H9 (cell line): ENCODE data around the gene INSR. TPM values are rescaled to one million over a fixed set of nuclear protein-coding genes. Genes with fewer than 3 reads are reported as not detected.

ENCODE experiments used
- DNase-seq: peaks from one replicate; pipeline ENCODE4 v3.0.0-alpha.2; 2017
- H2AFZ ChIP-seq: one replicate; pipeline ENCODE4 v1.6.1; 2013; ENCODE audit warnings: mild to moderate bottlenecking, low read length, control low read depth, moderate library complexity
- H2AK5ac ChIP-seq: 2 replicates; pipeline ENCODE4 v1.6.1; 2013; ENCODE audit warnings: low read length, control low read depth, mixed read lengths; ENCODE audit not compliant: insufficient read length
- H2BK120ac ChIP-seq: one replicate; pipeline ENCODE4 v1.6.1; 2013; ENCODE audit warnings: low read depth, mild to moderate bottlenecking, low read length, control low read depth, inconsistent platforms; ENCODE audit not compliant: poor library complexity, severe bottlenecking
- H2BK12ac ChIP-seq: 2 replicates; pipeline ENCODE4 v1.6.1; 2013; ENCODE audit warnings: low read length, control low read depth, mixed read lengths, low read depth; ENCODE audit not compliant: insufficient read length
- H2BK15ac ChIP-seq: 2 replicates; pipeline ENCODE4 v1.6.1; 2013; ENCODE audit warnings: low read depth, low read length, control low read depth
- H2BK20ac ChIP-seq: one replicate; pipeline ENCODE4 v1.6.1; 2013; ENCODE audit warnings: low read depth, mild to moderate bottlenecking, low read length, control low read depth, inconsistent platforms; ENCODE audit not compliant: poor library complexity, severe bottlenecking
- H2BK5ac ChIP-seq: 2 replicates; pipeline ENCODE4 v1.6.1; 2013; ENCODE audit warnings: low read length, control low read depth, mixed read lengths; ENCODE audit not compliant: insufficient read length
- H3K14ac ChIP-seq: 2 replicates; pipeline ENCODE4 v1.6.1; 2013; ENCODE audit warnings: low read length, control low read depth; ENCODE audit not compliant: insufficient read depth
- H3K18ac ChIP-seq: 2 replicates; pipeline ENCODE4 v1.6.1; 2013; ENCODE audit warnings: low read depth, mild to moderate bottlenecking, mixed read lengths, low read length, control low read depth; ENCODE audit not compliant: insufficient read length
- H3K23ac ChIP-seq: 2 replicates; pipeline ENCODE4 v1.6.1; 2013; ENCODE audit warnings: low read length, control low read depth, mixed read lengths, low read depth; ENCODE audit not compliant: insufficient read length
- H3K23me2 ChIP-seq: 2 replicates; pipeline ENCODE4 v1.6.1; 2013; ENCODE audit warnings: low read depth, mild to moderate bottlenecking, mixed read lengths, low read length, control low read depth; ENCODE audit not compliant: insufficient read length, poor library complexity, severe bottlenecking
- H3K27ac ChIP-seq: 2 replicates; pipeline ENCODE4 v1.5.1; 2013; ENCODE audit warnings: low read length, control low read depth, mixed read lengths, low read depth; ENCODE audit not compliant: insufficient read length
- H3K27me3 ChIP-seq: 2 replicates; pipeline ENCODE4 v1.6.1; 2013; ENCODE audit warnings: low read length, control low read depth, inconsistent platforms; ENCODE audit not compliant: insufficient read depth
- H3K4ac ChIP-seq: 2 replicates; pipeline ENCODE4 v1.6.1; 2013; ENCODE audit warnings: low read depth, mild to moderate bottlenecking, control low read depth, inconsistent platforms, low read length, moderate library complexity
- H3K4me1 ChIP-seq: 2 replicates; pipeline ENCODE4 v1.6.1; 2013; ENCODE audit warnings: low read length, control low read depth, inconsistent platforms; ENCODE audit not compliant: insufficient read depth
- H3K4me2 ChIP-seq: 2 replicates; pipeline ENCODE4 v1.6.1; 2013; ENCODE audit warnings: low read length, control low read depth, mixed read lengths; ENCODE audit not compliant: insufficient read length, insufficient read depth
- H3K56ac ChIP-seq: 2 replicates; pipeline ENCODE4 v1.6.1; 2013; ENCODE audit warnings: low read depth, mild to moderate bottlenecking, mixed read lengths, low read length, control low read depth; ENCODE audit not compliant: insufficient read length
- H3K79me1 ChIP-seq: 2 replicates; pipeline ENCODE4 v1.6.1; 2013; ENCODE audit warnings: low read depth, mild to moderate bottlenecking, moderate library complexity, low read length, control low read depth, inconsistent platforms; ENCODE audit not compliant: insufficient read depth, poor library complexity, severe bottlenecking
- H3K79me2 ChIP-seq: 2 replicates; pipeline ENCODE4 v1.6.1; 2013; ENCODE audit warnings: low read length, control low read depth, inconsistent platforms; ENCODE audit not compliant: insufficient read depth
- H3K9ac ChIP-seq: 2 replicates; pipeline ENCODE4 v1.6.1; 2013; ENCODE audit warnings: low read length, control low read depth, mixed read lengths; ENCODE audit not compliant: insufficient read length; ENCODE audit errors: extremely low read depth
- H3K9me3 ChIP-seq: one replicate; pipeline ENCODE4 v1.6.1; 2013; ENCODE audit warnings: low read depth, low read length, inconsistent platforms; ENCODE audit not compliant: control insufficient read depth
- H3T11ph ChIP-seq: one replicate; pipeline ENCODE4 v1.6.1; 2013; ENCODE audit warnings: mild to moderate bottlenecking, low read length, control low read depth, inconsistent platforms
- H4K20me1 ChIP-seq: one replicate; pipeline ENCODE4 v1.6.1; 2013; ENCODE audit not compliant: control insufficient read depth, insufficient read length, insufficient read depth
- H4K5ac ChIP-seq: 2 replicates; pipeline ENCODE4 v1.6.1; 2013; ENCODE audit warnings: low read depth, mild to moderate bottlenecking, mixed read lengths, low read length, control low read depth; ENCODE audit not compliant: insufficient read length
- H4K8ac ChIP-seq: replicated peaks from 2 replicates; pipeline ENCODE4 v1.6.1; 2013; ENCODE audit warnings: low read length, control low read depth, mixed read lengths, low read depth; ENCODE audit not compliant: insufficient read length
- H4K91ac ChIP-seq: 2 replicates; pipeline ENCODE4 v1.6.1; 2013; ENCODE audit warnings: low read depth, mild to moderate bottlenecking, moderate library complexity, mixed read lengths, low read length, control low read depth; ENCODE audit not compliant: insufficient read length
- H3K27ac Mint-ChIP-seq, 3 experiments: 2 replicates in 2 of 3; 3 replicates in 1 of 3; pipeline ENCODE4 v1.8.0; 2020 to 2021; ENCODE audit warnings: mixed read lengths in 3 of 3, mild to moderate bottlenecking in 1 of 3, moderate library complexity in 1 of 3
- H3K27me3 Mint-ChIP-seq: 2 replicates; pipeline ENCODE4 v1.8.0; 2021; ENCODE audit warnings: low read depth, mild to moderate bottlenecking, moderate library complexity, mixed read lengths
- H3K36me3 Mint-ChIP-seq, 3 experiments: 2 replicates in 2 of 3; 3 replicates in 1 of 3; pipeline ENCODE4 v1.8.0; 2020 to 2021; ENCODE audit warnings: low read depth in 3 of 3, mixed read lengths in 3 of 3; ENCODE audit not compliant: insufficient read depth in 1 of 3
- H3K4me1 Mint-ChIP-seq, 2 experiments: 2 replicates each; pipeline ENCODE4 v1.8.0; 2020; ENCODE audit warnings: mixed read lengths in 2 of 2
- H3K4me3 Mint-ChIP-seq, 2 experiments: 2 replicates in 1 of 2; 3 replicates in 1 of 2; pipeline ENCODE4 v1.8.0; 2020 to 2021; ENCODE audit warnings: mild to moderate bottlenecking in 2 of 2, mixed read lengths in 2 of 2, moderate library complexity in 1 of 2
- H3K9me3 Mint-ChIP-seq, 2 experiments: 2 replicates in 1 of 2; 3 replicates in 1 of 2; pipeline ENCODE4 v1.8.0; 2020; ENCODE audit warnings: mild to moderate bottlenecking in 2 of 2, mixed read lengths in 2 of 2, moderate library complexity in 1 of 2
- WGBS: extraction: QIAGEN DNeasy Blood & Tissue Kit; methylation state at CpG from one replicate; pipeline ENCODE4 v1.1.7; 2013; ENCODE audit warnings: missing lambda C conversion rate, low lambda C conversion rate, mixed read lengths; ENCODE audit not compliant: insufficient read length; ENCODE audit errors: extremely low coverage; 5-methylcytosine and 5-hydroxymethylcytosine counted together
- total RNA-seq: library from RNA; stranded (reverse); gene quantifications from 2 replicates; pipeline ENCODE4 v1.2.1, GENCODE V29; 2021
- TF ChIP-seq, protein P1 (sequence below): fragments of 200-600 bp; sonication (generic); conservative IDR thresholded peaks from 3 replicates; pipeline ENCODE4 v1.8.0; 2021; ENCODE audit warnings: antibody characterized with exemption, mild to moderate bottlenecking

Gene INSR
- total RNA-seq, 1 experiment from 2014 or later: 39.8 TPM

DNA sequence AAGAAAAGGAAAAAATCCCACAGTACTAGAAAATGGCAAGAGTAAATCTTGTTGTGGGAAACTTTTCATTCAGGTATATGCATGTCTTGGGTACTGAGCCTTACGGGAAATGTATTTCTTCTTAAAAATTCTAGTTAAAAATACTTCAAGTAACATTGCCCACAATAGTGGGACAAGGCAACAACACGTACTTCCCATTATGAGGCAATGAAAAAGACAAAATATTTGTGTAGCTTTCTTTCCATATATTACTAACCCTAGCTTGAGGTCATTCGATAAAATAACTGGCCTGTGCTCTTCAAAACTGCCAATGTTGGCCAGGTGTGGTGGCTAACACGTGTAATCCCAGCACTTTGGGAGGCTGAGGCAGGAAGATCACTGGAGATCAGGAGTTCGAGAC is 99.2 kb downstream of the INSR start:
- no peaks in the 10 kb centered on the region for H3K9me3 ChIP-seq
- H2BK15ac ChIP-seq: no peak overlapping the region
- H3K4me2 ChIP-seq: no peak overlapping the region
- no peak overlapping the region for H4K91ac ChIP-seq
- no peaks in the 10 kb centered on the region for H3K36me3 Mint-ChIP-seq
- no peak overlapping the region for H3T11ph ChIP-seq
- no peak overlapping the region for H3K4me3 Mint-ChIP-seq
- H2BK20ac ChIP-seq: no peak overlapping the region
- H3K79me1 ChIP-seq: no peaks in the 10 kb centered on the region
- no peaks in the 10 kb centered on the region for H3K79me2 ChIP-seq
- no peaks in the 10 kb centered on the region for H4K20me1 ChIP-seq
- H3K4me1 Mint-ChIP-seq: peaks cover 8 to 28% of the 10 kb centered on the region in 2 experiments
- no peak overlapping the region for H2BK120ac ChIP-seq
- H3K14ac ChIP-seq: no peak overlapping the region
- H3K4me1 ChIP-seq: no peaks in the 10 kb centered on the region; the same call in 1 of the 2 replicates
- no peak overlapping the region for H3K9ac ChIP-seq
- no peak overlapping the region for H2BK12ac ChIP-seq
- no peak overlapping the region for H3K56ac ChIP-seq
- no peak overlapping the region for H3K27ac Mint-ChIP-seq
- TF ChIP-seq, protein P1, sequence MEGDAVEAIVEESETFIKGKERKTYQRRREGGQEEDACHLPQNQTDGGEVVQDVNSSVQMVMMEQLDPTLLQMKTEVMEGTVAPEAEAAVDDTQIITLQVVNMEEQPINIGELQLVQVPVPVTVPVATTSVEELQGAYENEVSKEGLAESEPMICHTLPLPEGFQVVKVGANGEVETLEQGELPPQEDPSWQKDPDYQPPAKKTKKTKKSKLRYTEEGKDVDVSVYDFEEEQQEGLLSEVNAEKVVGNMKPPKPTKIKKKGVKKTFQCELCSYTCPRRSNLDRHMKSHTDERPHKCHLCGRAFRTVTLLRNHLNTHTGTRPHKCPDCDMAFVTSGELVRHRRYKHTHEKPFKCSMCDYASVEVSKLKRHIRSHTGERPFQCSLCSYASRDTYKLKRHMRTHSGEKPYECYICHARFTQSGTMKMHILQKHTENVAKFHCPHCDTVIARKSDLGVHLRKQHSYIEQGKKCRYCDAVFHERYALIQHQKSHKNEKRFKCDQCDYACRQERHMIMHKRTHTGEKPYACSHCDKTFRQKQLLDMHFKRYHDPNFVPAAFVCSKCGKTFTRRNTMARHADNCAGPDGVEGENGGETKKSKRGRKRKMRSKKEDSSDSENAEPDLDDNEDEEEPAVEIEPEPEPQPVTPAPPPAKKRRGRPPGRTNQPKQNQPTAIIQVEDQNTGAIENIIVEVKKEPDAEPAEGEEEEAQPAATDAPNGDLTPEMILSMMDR: no peak
- WGBS: no CpG with 5 or more reads among the region's 5 CpGs
- H4K5ac ChIP-seq: no peak overlapping the region
- H3K4ac ChIP-seq: no peak overlapping the region
- no peak for DNase-seq
- no peak overlapping the region for H2BK5ac ChIP-seq
- peaks cover 3% of the 10 kb centered on the region for H3K23me2 ChIP-seq
- no peak overlapping the region for H3K18ac ChIP-seq
- no peak overlapping the region for H2AFZ ChIP-seq
- H2AK5ac ChIP-seq: no peak overlapping the region
- no peaks in the 10 kb centered on the region for H3K27me3 ChIP-seq
- H3K9me3 Mint-ChIP-seq: no peaks in the 10 kb centered on the region; a peak in 1 of 5 replicates
- no peak overlapping the region for H3K23ac ChIP-seq
- no peak overlapping the region for H4K8ac ChIP-seq
- H3K27me3 Mint-ChIP-seq: no peaks in the 10 kb centered on the region
- H3K27ac ChIP-seq: no peak overlapping the region
